Activated naive CD8-positive, alpha-beta T cell (primary cell): ENCODE data around the gene ATP1A4.
"Not testable (repeated sequence)": the region's sequence is repeated elsewhere in the genome, so short reads cannot be mapped to it uniquely, and the experiment has no call there.

ENCODE experiments used
- H3K27ac Mint-ChIP-seq: one replicate; pipeline ENCODE4 v1.8.0; 2021; ENCODE audit warnings: mixed read lengths
- H3K27me3 Mint-ChIP-seq: one replicate; pipeline ENCODE4 v1.8.0; 2021; ENCODE audit warnings: mixed read lengths
- H3K36me3 Mint-ChIP-seq: one replicate; pipeline ENCODE4 v1.8.0; 2021; ENCODE audit warnings: mixed read lengths
- H3K4me1 Mint-ChIP-seq: one replicate; pipeline ENCODE4 v1.8.0; 2021; ENCODE audit warnings: low read depth, mixed read lengths
- H3K4me3 Mint-ChIP-seq: one replicate; pipeline ENCODE4 v1.8.0; 2021; ENCODE audit warnings: mild to moderate bottlenecking, mixed read lengths
- H3K9me3 Mint-ChIP-seq: one replicate; pipeline ENCODE4 v1.8.0; 2021; ENCODE audit warnings: low read depth, mixed read lengths

Gene ATP1A4

DNA sequence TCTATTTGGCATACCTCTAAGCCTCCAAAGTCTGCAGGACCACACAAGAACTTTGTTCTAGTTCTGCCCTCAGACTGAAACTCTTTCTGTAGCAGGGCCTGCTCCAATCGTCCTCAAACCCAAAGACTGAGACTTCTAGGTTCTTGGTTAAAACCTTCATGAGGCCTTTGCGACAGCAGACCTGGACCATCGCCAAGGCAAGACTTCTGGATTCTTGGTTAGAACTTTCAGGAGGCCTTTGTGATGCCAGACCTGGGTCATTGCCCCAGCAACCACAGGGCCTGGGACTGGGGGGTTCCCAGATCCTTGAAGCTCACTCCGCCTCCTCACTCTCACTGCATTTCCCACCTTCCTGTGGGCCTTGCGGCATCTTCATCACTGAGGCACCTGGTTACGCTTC, at the start of gene ATP1A4:
Gene ATP1A4 (plus strand): TSS at position 301 of the 400 bp plus-strand sequence. CDS start 438 bp downstream, outside the sequence.
- no peaks in the 10 kb centered on the region for H3K36me3 Mint-ChIP-seq
- H3K4me1 Mint-ChIP-seq, result no peaks in the 10 kb centered on the region
- H3K4me3 Mint-ChIP-seq, result no peak within 1 kb of the TSS
- H3K9me3 Mint-ChIP-seq, result no peaks in the 10 kb centered on the region
- H3K27ac Mint-ChIP-seq, result no peak within 1 kb of the TSS
- H3K27me3 Mint-ChIP-seq, result no peaks in the 10 kb centered on the region

DNA sequence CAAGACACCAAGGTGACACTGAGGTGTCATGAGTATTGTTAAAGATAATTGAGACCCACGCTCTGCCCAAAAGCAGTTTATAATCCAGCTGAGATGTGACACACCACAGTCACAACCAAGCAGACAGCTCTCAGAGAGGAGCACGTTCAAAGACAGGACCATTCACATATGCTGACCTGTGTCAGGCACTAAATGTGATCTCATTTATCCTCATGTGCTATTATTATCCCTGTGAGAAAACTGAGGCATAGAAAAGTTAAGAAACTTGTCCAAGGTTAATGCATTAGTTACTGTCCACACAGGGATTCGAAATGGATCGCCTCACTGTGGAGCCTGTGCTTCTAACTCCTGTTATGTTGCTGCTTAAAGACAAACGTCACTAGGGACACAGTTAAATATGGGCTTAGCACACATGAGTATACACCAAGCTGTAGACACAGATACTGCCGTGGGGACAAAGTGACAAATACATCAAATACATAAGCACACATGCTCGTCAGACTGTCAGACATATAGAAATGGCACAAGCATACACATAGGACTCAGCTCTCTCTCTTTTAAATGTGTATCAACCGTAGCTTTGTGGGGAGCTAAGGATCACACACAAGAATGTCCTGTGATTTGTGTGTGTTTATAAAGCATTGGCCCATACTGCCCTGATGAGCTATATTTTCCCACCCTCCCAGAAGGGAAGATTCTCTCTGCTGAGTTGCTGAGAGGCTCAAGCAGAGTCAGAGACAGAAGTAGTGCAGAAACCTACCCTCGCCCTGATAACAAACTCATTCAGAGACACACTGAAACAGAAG, 49.5 kb upstream of the ATP1A4 start:
- Mint-ChIP-seq H3K4me3 (no peak overlapping the region), H3K4me1 (peaks cover 46% of the 10 kb centered on the region), H3K27ac (peak overlapping the region; percentile 98)

DNA sequence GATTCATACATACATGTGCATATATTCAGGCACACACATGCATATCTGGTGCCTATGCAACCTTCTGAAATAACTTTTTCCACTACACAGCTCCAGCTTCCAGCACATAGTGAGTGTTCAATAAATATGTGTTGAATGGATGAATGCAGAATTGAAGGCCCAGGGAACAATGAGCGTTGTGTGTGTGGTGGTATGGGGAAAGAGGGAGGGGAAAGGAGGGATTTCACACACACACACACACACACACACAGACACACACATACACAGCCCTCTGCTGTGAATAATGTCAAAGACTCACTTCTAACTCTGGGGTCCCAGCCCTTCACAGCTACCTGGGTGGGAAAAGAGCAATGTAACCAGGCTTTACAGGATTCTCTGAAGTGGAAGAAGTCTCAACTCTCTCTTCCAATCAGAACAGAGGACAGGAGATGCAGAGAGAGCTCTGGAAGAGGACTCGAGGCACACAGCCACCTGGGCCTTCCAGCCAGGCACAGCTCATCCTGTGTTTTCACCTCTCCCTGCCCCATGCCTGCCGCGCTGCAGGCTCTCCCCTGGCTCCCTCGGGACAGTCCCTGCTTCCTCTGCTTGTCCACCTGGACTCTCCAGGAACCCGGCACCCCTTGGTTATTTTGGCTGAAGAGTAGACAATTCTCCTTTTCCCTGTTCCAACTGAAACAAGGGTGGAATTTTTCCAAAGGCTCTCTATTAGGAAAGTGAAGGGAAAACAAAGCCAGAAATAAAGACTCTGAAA, 47.6 kb upstream of the ATP1A4 start:
- Mint-ChIP-seq H3K27ac (no peak overlapping the region), H3K9me3 (no peaks in the 10 kb centered on the region), H3K36me3 (no peaks in the 10 kb centered on the region), H3K4me1 (peaks cover 40% of the 10 kb centered on the region), H3K27me3 (no peaks in the 10 kb centered on the region), H3K4me3 (no peak overlapping the region)

More for the DNA sequence above, 49.5 kb upstream of the ATP1A4 start:
- Mint-ChIP-seq H3K36me3 (no peaks in the 10 kb centered on the region), H3K9me3 (no peaks in the 10 kb centered on the region), H3K27me3 (no peaks in the 10 kb centered on the region)

DNA sequence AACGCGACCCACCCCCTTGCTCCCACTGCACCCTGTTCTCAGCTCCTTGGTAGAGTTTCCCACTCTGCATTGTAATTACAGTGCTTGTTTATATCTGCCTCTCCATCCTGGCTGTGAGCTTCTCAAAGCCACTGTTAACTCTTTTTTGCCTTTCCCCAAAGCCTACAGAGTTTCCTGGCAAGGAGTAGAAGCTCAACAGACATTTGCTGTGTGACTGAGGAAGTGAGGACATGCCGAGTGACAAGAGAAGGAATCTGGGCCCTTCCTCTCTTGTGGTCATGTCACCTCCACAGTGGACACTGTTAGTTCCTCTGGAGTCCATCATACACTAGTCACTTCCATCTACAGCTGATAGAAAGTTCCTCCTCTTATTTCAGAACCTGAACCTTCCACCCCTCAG, 46.9 kb upstream of the ATP1A4 start:
- Mint-ChIP-seq H3K9me3 (no peaks in the 10 kb centered on the region), H3K27me3 (peaks cover 1% of the 10 kb centered on the region), H3K27ac (no peak overlapping the region), H3K4me1 (peaks cover 39% of the 10 kb centered on the region), H3K4me3 (no peak overlapping the region), H3K36me3 (no peaks in the 10 kb centered on the region)

DNA sequence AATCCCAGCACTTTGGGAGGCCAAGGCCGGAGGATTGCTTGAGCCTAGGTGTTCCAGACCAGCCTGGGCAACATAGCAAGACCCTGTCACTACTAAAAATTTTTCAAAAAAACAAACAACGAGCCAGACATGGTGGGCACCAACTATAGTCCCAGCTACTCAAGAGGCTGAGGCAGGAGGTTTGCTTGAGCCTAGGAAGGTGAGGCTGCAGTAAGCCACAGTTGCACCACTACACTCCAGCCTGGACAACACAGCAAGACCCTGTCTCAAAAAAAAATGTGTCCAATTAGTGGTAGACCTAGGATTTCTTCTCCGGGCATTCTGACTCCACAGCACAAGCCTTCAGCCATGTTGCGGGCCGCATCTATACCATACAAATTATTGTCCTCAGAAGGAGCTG, 46.2 kb upstream of the ATP1A4 start:
- H3K9me3 Mint-ChIP-seq, result no peaks in the 10 kb centered on the region
- no peaks in the 10 kb centered on the region for H3K36me3 Mint-ChIP-seq
- no peak overlapping the region for H3K4me3 Mint-ChIP-seq
- peaks cover 35% of the 10 kb centered on the region for H3K4me1 Mint-ChIP-seq
- no peak overlapping the region for H3K27ac Mint-ChIP-seq
- H3K27me3 Mint-ChIP-seq, result peaks cover 1% of the 10 kb centered on the region

DNA sequence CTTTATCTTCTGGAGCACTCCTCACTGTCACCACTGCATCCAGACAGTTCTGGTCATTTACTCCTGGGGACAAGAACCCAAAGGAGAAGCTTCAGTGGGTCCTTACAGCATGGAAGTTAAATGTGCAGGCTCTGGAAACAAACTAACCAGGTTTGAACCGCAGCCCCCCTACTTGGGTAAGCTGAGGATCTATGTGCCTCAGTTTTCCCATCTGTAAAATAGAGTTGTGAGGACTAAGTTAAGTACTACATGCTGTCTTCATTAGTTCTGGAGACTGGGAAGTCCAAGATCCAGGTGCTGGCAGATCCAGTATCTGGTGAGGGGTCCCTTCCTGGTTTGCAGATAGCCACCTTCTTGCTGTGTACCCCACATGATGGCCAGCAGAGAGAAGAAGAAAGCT, 43.9 kb upstream of the ATP1A4 start:
- peaks cover 1% of the 10 kb centered on the region for H3K27me3 Mint-ChIP-seq
- no peaks in the 10 kb centered on the region for H3K9me3 Mint-ChIP-seq
- H3K4me1 Mint-ChIP-seq, result peaks cover 16% of the 10 kb centered on the region
- H3K4me3 Mint-ChIP-seq, result no peak overlapping the region
- no peak overlapping the region for H3K27ac Mint-ChIP-seq
- H3K36me3 Mint-ChIP-seq, result no peaks in the 10 kb centered on the region

DNA sequence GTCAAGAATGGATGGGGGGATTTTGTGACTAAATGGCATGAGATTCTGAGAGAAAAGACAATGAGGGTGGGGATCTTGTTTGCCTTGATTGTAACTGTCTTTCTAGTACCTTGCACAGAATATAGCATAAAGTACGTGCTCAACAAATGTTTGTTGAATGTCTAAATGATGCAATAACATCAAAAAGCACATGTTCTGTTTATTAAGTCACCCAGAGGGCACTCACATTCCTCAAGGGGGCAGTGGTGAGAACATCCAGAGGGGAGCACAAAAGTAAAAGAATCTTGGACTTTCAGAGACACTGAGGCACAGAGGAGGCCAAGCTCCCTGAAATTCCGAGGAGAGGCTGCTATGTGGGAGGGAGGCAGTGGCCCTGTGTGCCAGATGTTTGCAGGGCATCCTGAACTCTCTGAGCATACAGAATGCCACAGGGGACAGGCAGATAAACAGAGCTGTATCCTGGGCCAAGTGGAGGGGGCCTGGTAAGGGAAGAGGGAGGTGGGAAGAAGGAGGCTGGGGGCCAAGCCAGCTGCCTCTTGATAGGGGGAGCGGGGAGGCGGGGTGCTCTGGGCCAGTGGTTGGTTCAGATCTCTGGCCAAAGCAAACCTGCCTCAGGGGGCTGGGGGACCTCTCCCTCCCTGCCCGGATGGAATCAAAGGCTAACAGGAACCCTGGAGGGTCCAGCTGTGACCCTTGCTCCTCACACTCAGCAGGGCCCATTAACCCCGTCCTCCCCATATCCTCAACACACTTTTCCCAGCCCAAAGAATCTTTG, 42.3 kb upstream of the ATP1A4 start:
- peaks cover 1% of the 10 kb centered on the region for H3K27me3 Mint-ChIP-seq
- peak overlapping the region; percentile 64 for H3K27ac Mint-ChIP-seq
- no peak overlapping the region for H3K4me3 Mint-ChIP-seq
- peaks cover 6% of the 10 kb centered on the region for H3K4me1 Mint-ChIP-seq
- H3K36me3 Mint-ChIP-seq, result no peaks in the 10 kb centered on the region
- no peaks in the 10 kb centered on the region for H3K9me3 Mint-ChIP-seq

DNA sequence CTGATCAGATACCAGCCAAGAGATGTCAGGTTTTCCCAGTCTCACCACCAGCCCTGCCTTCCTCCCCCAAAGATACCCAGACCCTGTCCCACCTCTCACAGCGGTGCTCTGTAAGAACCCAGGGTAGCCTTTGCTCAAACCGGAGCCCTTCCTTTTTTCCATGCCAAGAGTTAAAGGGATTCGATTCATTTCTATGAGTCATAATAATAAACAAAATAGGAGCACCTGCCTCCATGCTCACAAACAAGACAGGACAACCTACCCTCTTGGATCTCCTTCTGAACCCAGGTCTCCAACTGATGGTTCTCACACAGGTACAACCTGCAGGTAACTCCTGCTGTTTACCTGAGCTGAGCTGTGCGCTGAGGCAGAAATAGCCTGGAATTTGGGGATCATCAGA, 41.7 kb upstream of the ATP1A4 start:
- peak overlapping the region; percentile 22 for H3K27ac Mint-ChIP-seq
- no peaks in the 10 kb centered on the region for H3K36me3 Mint-ChIP-seq
- H3K27me3 Mint-ChIP-seq, result peaks cover 1% of the 10 kb centered on the region
- peaks cover 6% of the 10 kb centered on the region for H3K4me1 Mint-ChIP-seq
- H3K4me3 Mint-ChIP-seq, result no peak overlapping the region
- H3K9me3 Mint-ChIP-seq, result no peaks in the 10 kb centered on the region

DNA sequence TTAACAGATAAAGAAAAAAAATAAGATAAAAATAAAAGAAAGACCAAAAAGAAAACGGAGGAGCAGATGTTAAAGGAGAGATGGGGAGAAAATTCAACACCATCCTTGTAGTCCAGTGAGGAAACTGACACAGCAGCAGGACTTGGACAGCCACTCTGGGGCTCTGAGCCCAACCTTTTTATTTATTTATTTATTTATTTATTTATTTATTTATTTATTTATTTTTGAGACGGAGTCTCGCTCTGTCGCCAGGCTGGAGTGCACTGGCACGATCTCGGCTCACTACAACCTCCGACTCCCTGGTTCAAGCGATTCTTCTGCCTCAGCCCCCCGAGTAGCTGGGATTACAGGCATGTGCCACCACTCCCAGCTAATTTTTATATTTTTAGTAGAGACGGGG, 39.9 kb upstream of the ATP1A4 start:
- H3K27me3 Mint-ChIP-seq, H3K4me3 Mint-ChIP-seq, H3K27ac Mint-ChIP-seq, H3K9me3 Mint-ChIP-seq, H3K4me1 Mint-ChIP-seq, H3K36me3 Mint-ChIP-seq: not testable (repeated sequence)

DNA sequence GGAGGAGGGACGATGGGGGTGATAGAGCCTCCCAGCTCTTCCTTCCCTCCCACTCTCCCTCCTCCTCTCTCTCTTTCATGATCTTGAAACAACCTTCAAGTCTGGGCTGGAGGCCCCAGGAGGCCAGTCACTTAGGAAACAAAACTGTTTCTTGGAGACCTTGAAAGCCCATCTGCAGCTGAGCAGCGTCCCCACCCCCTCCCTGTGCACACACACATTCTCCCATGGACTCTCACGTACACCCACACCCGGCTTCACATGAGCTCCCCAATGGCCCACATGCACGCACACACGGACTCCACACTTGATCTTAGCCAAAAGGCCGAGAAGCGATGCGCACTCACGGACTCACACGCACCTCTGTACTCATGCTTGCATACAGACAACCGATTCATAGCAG, 39.0 kb upstream of the ATP1A4 start:
- Mint-ChIP-seq H3K9me3 (no peaks in the 10 kb centered on the region), H3K27ac (no peak overlapping the region), H3K36me3 (no peaks in the 10 kb centered on the region), H3K4me1 (peaks cover 6% of the 10 kb centered on the region), H3K27me3 (peaks cover 3% of the 10 kb centered on the region), H3K4me3 (no peak overlapping the region)

DNA sequence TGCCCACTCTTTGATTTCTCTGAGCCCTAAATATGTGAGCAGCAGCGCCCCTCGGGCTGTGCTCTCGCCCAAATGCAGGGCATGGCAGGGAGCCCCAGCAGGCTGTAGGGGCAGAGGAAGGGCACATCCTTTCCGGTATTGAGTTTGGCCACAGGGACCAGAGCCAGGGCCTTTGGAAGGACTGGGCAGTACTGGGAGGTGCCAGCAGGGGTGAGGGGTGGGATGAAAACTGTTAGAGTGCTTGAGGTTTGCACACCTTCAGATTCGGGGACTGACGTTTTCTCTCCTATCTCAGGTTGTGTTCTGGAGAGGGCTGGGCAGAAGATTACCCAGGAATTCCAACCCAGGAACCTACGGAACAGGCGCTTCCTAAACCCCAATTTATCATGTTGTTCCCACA, 38.0 kb upstream of the ATP1A4 start:
- no peaks in the 10 kb centered on the region for H3K9me3 Mint-ChIP-seq
- H3K36me3 Mint-ChIP-seq, result no peaks in the 10 kb centered on the region
- H3K4me3 Mint-ChIP-seq, result no peak overlapping the region
- peaks cover 6% of the 10 kb centered on the region for H3K4me1 Mint-ChIP-seq
- no peak overlapping the region for H3K27ac Mint-ChIP-seq
- peaks cover 6% of the 10 kb centered on the region for H3K27me3 Mint-ChIP-seq

DNA sequence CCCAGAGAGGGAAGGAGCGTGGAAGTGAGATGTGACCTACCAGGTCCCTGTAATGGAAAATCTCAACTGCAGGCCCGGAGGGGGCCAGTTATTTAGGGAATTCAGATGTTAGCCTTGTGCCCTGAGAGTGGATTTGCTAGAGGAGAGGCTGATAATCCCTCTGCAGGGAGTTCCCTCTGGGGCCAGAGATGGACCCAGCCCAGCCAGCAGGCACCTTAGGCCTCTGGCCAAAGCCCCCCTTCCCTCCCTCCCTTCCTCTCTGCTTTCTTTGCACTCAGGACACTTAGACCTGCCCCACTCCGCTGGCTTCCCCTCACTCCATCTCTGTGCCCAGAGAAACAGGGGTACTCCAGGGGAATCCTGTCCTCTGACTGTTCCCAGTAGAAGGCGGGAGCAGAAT, 37.3 kb upstream of the ATP1A4 start:
- no peaks in the 10 kb centered on the region for H3K9me3 Mint-ChIP-seq
- peaks cover 6% of the 10 kb centered on the region for H3K27me3 Mint-ChIP-seq
- H3K4me1 Mint-ChIP-seq, result peaks cover under 1% of the 10 kb centered on the region
- no peak overlapping the region for H3K4me3 Mint-ChIP-seq
- H3K27ac Mint-ChIP-seq, result no peak overlapping the region
- H3K36me3 Mint-ChIP-seq, result no peaks in the 10 kb centered on the region

DNA sequence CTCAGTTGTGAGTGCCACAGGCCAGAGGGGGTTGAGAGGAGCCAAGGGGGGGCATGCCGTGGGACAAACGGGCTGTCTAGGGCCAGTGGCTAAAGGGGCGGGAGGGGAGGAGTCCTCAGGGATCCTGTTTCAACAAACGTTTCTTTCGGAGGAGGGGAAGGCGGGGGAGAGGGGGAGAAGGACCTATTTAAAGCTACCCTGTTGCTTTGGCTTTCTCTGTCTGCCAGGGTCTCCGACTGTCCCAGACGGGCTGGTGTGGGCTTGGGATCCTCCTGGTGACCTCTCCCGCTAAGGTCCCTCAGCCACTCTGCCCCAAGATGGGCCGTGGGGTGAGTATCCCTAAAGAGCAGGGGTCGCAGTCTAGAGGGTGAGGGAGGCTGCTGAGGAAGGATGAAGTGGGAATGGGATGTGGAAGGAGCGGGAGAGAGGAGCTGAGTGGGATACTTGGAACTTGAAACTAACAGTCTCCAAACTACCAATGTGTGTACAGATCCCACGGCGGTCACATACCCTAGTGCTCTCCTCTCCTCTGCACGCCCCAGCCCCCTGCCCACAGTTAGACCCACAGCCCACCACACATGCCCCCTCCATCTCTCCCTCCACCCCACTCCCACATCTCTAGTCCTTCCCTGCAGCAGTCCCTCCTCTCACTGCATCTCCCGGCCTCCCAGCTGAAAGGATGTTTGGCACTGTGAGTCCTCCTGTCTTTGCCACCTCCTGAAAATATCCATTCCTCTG, 35.7 kb upstream of the ATP1A4 start, which contains the start of gene ATP1A2:
Gene ATP1A2 (plus strand): TSS at position 215 of the 738 bp plus-strand sequence. CDS start 103 bp downstream, at position 318.
- H3K9me3 Mint-ChIP-seq, result no peaks in the 10 kb centered on the region
- H3K27ac Mint-ChIP-seq, result no peak within 1 kb of the TSS
- H3K27me3 Mint-ChIP-seq, result peaks cover 6% of the 10 kb centered on the region

DNA sequence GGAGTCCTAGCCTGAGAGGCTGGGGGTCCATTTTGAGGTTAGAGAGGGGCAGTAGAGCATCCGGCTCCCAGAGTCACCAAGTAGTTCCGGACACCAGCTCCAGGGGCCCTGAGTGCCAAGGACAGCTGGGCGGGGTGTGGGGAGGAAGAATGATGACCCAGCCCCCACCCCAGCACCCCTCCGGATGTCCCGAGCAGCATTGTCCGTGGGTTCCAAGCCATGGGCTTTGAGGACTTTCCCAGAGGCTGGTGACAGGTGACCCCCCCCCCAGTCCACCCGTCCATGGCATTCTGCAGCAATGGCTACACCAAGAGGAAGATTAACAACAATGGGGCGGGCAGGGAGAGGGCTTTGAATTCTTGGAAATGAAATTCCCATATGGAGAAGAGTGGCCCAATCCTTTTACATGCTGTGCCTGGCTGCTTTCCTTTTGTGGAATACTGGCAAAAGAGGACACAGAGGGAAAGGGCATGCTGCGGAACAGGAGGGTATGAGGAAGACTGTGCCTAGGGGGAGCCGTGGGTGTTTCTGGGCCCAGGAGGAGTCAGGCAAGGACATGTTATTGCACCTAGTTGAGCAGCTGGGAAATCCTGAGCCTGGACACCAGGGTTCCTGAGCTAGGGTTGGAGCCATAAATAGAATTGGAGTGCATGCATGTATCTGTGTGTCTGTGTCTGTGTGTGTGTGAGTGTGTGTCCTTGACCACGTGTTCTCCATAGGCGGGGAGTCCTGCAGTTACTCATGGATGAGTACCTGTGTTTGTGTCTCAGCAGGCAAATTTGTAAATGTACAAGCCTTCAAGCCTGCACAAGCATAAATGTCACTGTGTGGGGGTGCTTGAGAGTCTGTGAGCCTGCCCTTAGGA, 34.9 kb upstream of the ATP1A4 start:
- no peaks in the 10 kb centered on the region for H3K36me3 Mint-ChIP-seq
- no peaks in the 10 kb centered on the region for H3K4me1 Mint-ChIP-seq
- peaks cover 6% of the 10 kb centered on the region for H3K27me3 Mint-ChIP-seq
- no peak overlapping the region for H3K4me3 Mint-ChIP-seq
- no peak overlapping the region for H3K27ac Mint-ChIP-seq
- no peaks in the 10 kb centered on the region for H3K9me3 Mint-ChIP-seq

More for the DNA sequence above, 35.7 kb upstream of the ATP1A4 start, which contains the start of gene ATP1A2:
- Mint-ChIP-seq H3K4me3 (no peak within 1 kb of the TSS), H3K36me3 (no peaks in the 10 kb centered on the region), H3K4me1 (no peaks in the 10 kb centered on the region)
